NT2/D1 (cell line): Measurements from ENCODE around the gene RTF1.
"Not testable (repeated sequence)": the region's sequence is repeated elsewhere in the genome, so short reads cannot be mapped to it uniquely, and the experiment has no call there.

ENCODE experiments used
- DNase-seq: peaks from one replicate; pipeline ENCODE4 v3.0.0-alpha.2; 2011; ENCODE audit warnings: low read depth, low spot score
- H3K27me3 ChIP-seq: 2 replicates; pipeline ENCODE4 v1.6.0; 2011; ENCODE audit warnings: mild to moderate bottlenecking; ENCODE audit not compliant: insufficient read length, insufficient read depth
- H3K36me3 ChIP-seq: 2 replicates; pipeline ENCODE4 v1.6.1; 2011; ENCODE audit warnings: mild to moderate bottlenecking, low read length, mixed read lengths; ENCODE audit not compliant: insufficient read depth, insufficient read length
- H3K4me1 ChIP-seq: 2 replicates; pipeline ENCODE4 v1.5.1; 2011; ENCODE audit not compliant: insufficient read depth, insufficient read length
- H3K4me3 ChIP-seq: 2 replicates; pipeline ENCODE4 v1.5.1; 2011; ENCODE audit warnings: low read depth; ENCODE audit not compliant: insufficient read length
- H3K9ac ChIP-seq: 2 replicates; pipeline ENCODE4 v1.6.0; 2011; ENCODE audit warnings: low read depth; ENCODE audit not compliant: insufficient read length
- H3K9me3 ChIP-seq: 2 replicates; pipeline ENCODE4 v1.5.1; 2011; ENCODE audit warnings: mild to moderate bottlenecking, low read length; ENCODE audit not compliant: insufficient read depth
- SUZ12 ChIP-seq: IDR thresholded peaks from 2 replicates; pipeline ENCODE4 v1.6.1; 2011; ENCODE audit not compliant: insufficient read length, insufficient read depth; ENCODE audit errors: extremely low read depth
- YY1 ChIP-seq: IDR thresholded peaks from 2 replicates; pipeline ENCODE4 v1.6.1; 2011; ENCODE audit not compliant: insufficient read length, insufficient read depth
- ZNF274 ChIP-seq: IDR thresholded peaks from 2 replicates; pipeline ENCODE4 v1.6.1; 2011; ENCODE audit warnings: mild to moderate bottlenecking, low read depth, low read length

Gene RTF1

GRCh38 chr15:41416742-41417417 is at the start of gene RTF1:
TSS of gene RTF1 (plus strand) at chr15:41417095. CDS start at chr15:41417116, 21 bp downstream.
- Histone ChIP-seq H3K4me3 (peak within 1 kb of the TSS; percentile 89), H3K36me3 (no peaks in the 10 kb centered on the region), H3K27me3 (no peaks in the 10 kb centered on the region), H3K9me3 (no peaks in the 10 kb centered on the region), H3K4me1 (no peaks in the 10 kb centered on the region), H3K9ac (peak within 1 kb of the TSS; percentile 90)
- peak; percentile 76 for DNase-seq
- TF ChIP-seq ZNF274 (no peak), SUZ12 (no peak), YY1 (no peak)

- Histone ChIP-seq H3K27me3 (no peaks in the 10 kb centered on the region), H3K4me1 (no peaks in the 10 kb centered on the region), H3K9me3 (no peaks in the 10 kb centered on the region), H3K4me3 (no peak overlapping the region), H3K36me3 (peaks cover 50% of the 10 kb centered on the region), H3K9ac (no peak overlapping the region)
- TF ChIP-seq SUZ12 (no peak), ZNF274 (no peak), YY1 (no peak)
- DNase-seq: no peak
Observed at GRCh38 chr15:41367418-41367817, 49.5 kb upstream of the RTF1 start.

- H3K4me1 ChIP-seq: no peaks in the 10 kb centered on the region
- H3K27me3 ChIP-seq: no peaks in the 10 kb centered on the region
- H3K9ac ChIP-seq: no peak overlapping the region
- TF ChIP-seq ZNF274 (no peak), SUZ12 (no peak), YY1 (no peak)
- DNase-seq: no peak
- peaks cover 51% of the 10 kb centered on the region for H3K36me3 ChIP-seq
- H3K4me3 ChIP-seq: no peak overlapping the region
- peaks cover 18% of the 10 kb centered on the region; the same call in 1 of the 2 replicates for H3K9me3 ChIP-seq
Observed at GRCh38 chr15:41377978-41378377, 38.9 kb upstream of the RTF1 start.

GRCh38 chr15:41383974-41384749 is 32.7 kb upstream of the RTF1 start:
- H3K9ac ChIP-seq, H3K4me3 ChIP-seq, H3K27me3 ChIP-seq, H3K4me1 ChIP-seq, DNase-seq: not testable (repeated sequence)
- Histone ChIP-seq H3K9me3 (peaks cover 18% of the 10 kb centered on the region; the same call in 1 of the 2 replicates), H3K36me3 (peaks cover 37% of the 10 kb centered on the region)

GRCh38 chr15:41387646-41388045 is 29.2 kb upstream of the RTF1 start:
- TF ChIP-seq SUZ12 (no peak), YY1 (no peak), ZNF274 (no peak)

GRCh38 chr15:41392659-41393058 is 24.2 kb upstream of the RTF1 start:
- TF ChIP-seq YY1 (no peak), SUZ12 (no peak), ZNF274 (no peak)
- no peak overlapping the region for H3K4me3 ChIP-seq
- H3K27me3 ChIP-seq: no peaks in the 10 kb centered on the region
- H3K9me3 ChIP-seq: no peaks in the 10 kb centered on the region
- H3K9ac ChIP-seq: no peak overlapping the region
- peaks cover 39% of the 10 kb centered on the region for H3K36me3 ChIP-seq
- DNase-seq: no peak
- H3K4me1 ChIP-seq: no peaks in the 10 kb centered on the region

More at GRCh38 chr15:41387646-41388045, 29.2 kb upstream of the RTF1 start:
- Histone ChIP-seq H3K4me1 (no peaks in the 10 kb centered on the region), H3K27me3 (no peaks in the 10 kb centered on the region), H3K4me3 (no peak overlapping the region), H3K9ac (no peak overlapping the region), H3K36me3 (peaks cover 22% of the 10 kb centered on the region), H3K9me3 (no peaks in the 10 kb centered on the region)
- DNase-seq: no peak

GRCh38 chr15:41394924-41395323 is 22.0 kb upstream of the RTF1 start:
- DNase-seq: no peak
- Histone ChIP-seq H3K9me3 (no peaks in the 10 kb centered on the region), H3K4me1 (no peaks in the 10 kb centered on the region), H3K36me3 (peaks cover 27% of the 10 kb centered on the region), H3K9ac (no peak overlapping the region), H3K4me3 (no peak overlapping the region), H3K27me3 (no peaks in the 10 kb centered on the region)
- TF ChIP-seq YY1: no peak
- no peak for TF ChIP-seq ZNF274
- no peak for TF ChIP-seq SUZ12
